Neural cell (in vitro differentiated cells): ENCODE results near the gene GRB14. TPM values are rescaled to one million over a fixed set of nuclear protein-coding genes. Genes with fewer than 3 reads are reported as not detected.

Experiments
- H2AFZ ChIP-seq: fragments of 200-600, 300-800 bp; sonication (generic), shearing (Covaris generic); 2 replicates; pipeline ENCODE4 v1.6.0; 2014; ENCODE audit warnings: low read depth, mild to moderate bottlenecking, antibody characterized with exemption, low read length, moderate library complexity
- H3F3A ChIP-seq: fragments of 200-600 bp; shearing (Covaris generic); 2 replicates; pipeline ENCODE4 v1.6.1; 2016; ENCODE audit warnings: mild to moderate bottlenecking, moderate library complexity, mixed read lengths, antibody characterized with exemption, low read length; ENCODE audit not compliant: insufficient read depth, poor library complexity, severe bottlenecking
- H3K27ac ChIP-seq: fragments of 200-600, 300-800 bp; sonication (generic), shearing (Covaris generic); 2 replicates; pipeline ENCODE4 v1.5.1; 2014; ENCODE audit warnings: mild to moderate bottlenecking, low read length, moderate library complexity
- H3K27me3 ChIP-seq: fragments of 300-800, 200-600 bp; sonication (generic), shearing (Covaris generic); 2 replicates; pipeline ENCODE4 v1.6.0; 2014; ENCODE audit warnings: mild to moderate bottlenecking, low read depth, low read length, moderate library complexity; ENCODE audit not compliant: insufficient read depth
- H3K36me3 ChIP-seq: fragments of 300-800, 200-600 bp; sonication (generic), shearing (Covaris generic); 2 replicates; pipeline ENCODE4 v1.5.1; 2014; ENCODE audit warnings: mild to moderate bottlenecking, antibody characterized with exemption, low read length, moderate library complexity; ENCODE audit not compliant: insufficient read depth
- H3K4me2 ChIP-seq: fragments of 300-800, 200-600 bp; sonication (generic), shearing (Covaris generic); 2 replicates; pipeline ENCODE4 v1.6.0; 2014; ENCODE audit warnings: mild to moderate bottlenecking, low read length
- H3K4me3 ChIP-seq: fragments of 300-800, 200-600 bp; sonication (generic), shearing (Covaris generic); 2 replicates; pipeline ENCODE4 v1.5.1; 2014; ENCODE audit warnings: mild to moderate bottlenecking, low read length, moderate library complexity
- H3K79me2 ChIP-seq: fragments of 200-600 bp; shearing (Covaris generic); replicated peaks from 2 replicates; pipeline ENCODE4 v1.6.0; 2014; ENCODE audit warnings: mild to moderate bottlenecking, low read length, moderate library complexity; ENCODE audit not compliant: insufficient read depth
- H3K9ac ChIP-seq: fragments of 300-800, 200-600 bp; sonication (generic), shearing (Covaris generic); 2 replicates; pipeline ENCODE4 v1.6.1; 2016; ENCODE audit warnings: mild to moderate bottlenecking, low read length, mixed read lengths
- H3K9me2 ChIP-seq: fragments of 200-600 bp; shearing (Covaris generic); 2 replicates; pipeline ENCODE4 v1.6.1; 2016; ENCODE audit warnings: mild to moderate bottlenecking, low read length, mixed read lengths; ENCODE audit not compliant: insufficient read depth
- H3K9me3 ChIP-seq: fragments of 200-600, 300-800 bp; sonication (generic), shearing (Covaris generic); 2 replicates; pipeline ENCODE4 v1.6.1; 2016; ENCODE audit warnings: mild to moderate bottlenecking, mixed run types, low read length, moderate library complexity, mixed read lengths
- H4K20me1 ChIP-seq: fragments of 200-600 bp; shearing (Covaris generic); 2 replicates; pipeline ENCODE4 v1.6.1; 2016; ENCODE audit warnings: mild to moderate bottlenecking, mixed run types; ENCODE audit not compliant: insufficient read depth
- EP300 ChIP-seq: fragments of 450-650 bp; conservative IDR thresholded peaks from 2 replicates; pipeline ENCODE4 v1.6.1; 2014; ENCODE audit warnings: antibody characterized with exemption, mild to moderate bottlenecking, moderate library complexity; ENCODE audit not compliant: poor library complexity, severe bottlenecking
- EZH2 ChIP-seq: fragments of 200-600, 300-800 bp; shearing (Covaris generic), sonication (generic); IDR thresholded peaks from 2 replicates; pipeline ENCODE4 v1.6.1; 2014; ENCODE audit warnings: antibody characterized with exemption, low read length, borderline replicate concordance, mild to moderate bottlenecking; ENCODE audit not compliant: insufficient read depth, poor library complexity, severe bottlenecking
- MXI1 ChIP-seq: fragments of 450-650 bp; conservative IDR thresholded peaks from 2 replicates; pipeline ENCODE4 v1.6.1; 2014; ENCODE audit warnings: antibody characterized with exemption, mild to moderate bottlenecking; ENCODE audit not compliant: poor library complexity, severe bottlenecking
- POLR2AphosphoS5 ChIP-seq: IDR thresholded peaks from 2 replicates; pipeline ENCODE4 v1.6.1; 2012
- RAD21 ChIP-seq: fragments of 450-650 bp; conservative IDR thresholded peaks from 2 replicates; pipeline ENCODE4 v1.6.1; 2014; ENCODE audit warnings: antibody characterized with exemption, mild to moderate bottlenecking, moderate library complexity
- REST ChIP-seq: IDR thresholded peaks from 2 replicates; pipeline ENCODE4 v1.6.1; 2012; ENCODE audit warnings: borderline replicate concordance
- SMC3 ChIP-seq: fragments of 450-650 bp; conservative IDR thresholded peaks from 2 replicates; pipeline ENCODE4 v1.6.1; 2014; ENCODE audit warnings: antibody characterized with exemption, mild to moderate bottlenecking, moderate library complexity; ENCODE audit not compliant: poor library complexity
- TAF1 ChIP-seq: IDR thresholded peaks from 2 replicates; pipeline ENCODE4 v1.6.1; 2012; ENCODE audit warnings: low read depth
- polyA plus RNA-seq: library from polyadenylated mRNA; depleted of rRNA; stranded (reverse); fragments of >200 nt; gene quantifications from 2 replicates; pipeline ENCODE4 v1.2.3, GENCODE V29; 2014
- TF ChIP-seq, protein P1 (sequence below): fragments of 450-650 bp; IDR thresholded peaks from 2 replicates; pipeline ENCODE4 v1.5.1; 2014; ENCODE audit warnings: antibody characterized with exemption, mild to moderate bottlenecking, moderate library complexity; ENCODE audit not compliant: poor library complexity, severe bottlenecking

GRB14 gene
- polyA plus RNA-seq, 1 donor from 2014 or later: 4.5 TPM

- no peaks in the 10 kb centered on the region for H3K9me2 ChIP-seq
- no peaks in the 10 kb centered on the region for H3F3A ChIP-seq
- no peak overlapping the region for H3K9ac ChIP-seq
- H3K4me3 ChIP-seq: no peak overlapping the region
- H3K9me3 ChIP-seq: no peaks in the 10 kb centered on the region
- no peaks in the 10 kb centered on the region for H3K27me3 ChIP-seq
- no peaks in the 10 kb centered on the region for H4K20me1 ChIP-seq
- H3K36me3 ChIP-seq: no peaks in the 10 kb centered on the region
- H3K4me2 ChIP-seq: no peak overlapping the region
- no peak overlapping the region for H3K27ac ChIP-seq
- no peak overlapping the region for H2AFZ ChIP-seq
- no peaks in the 10 kb centered on the region for H3K79me2 ChIP-seq
- no peak for TF ChIP-seq TAF1
- TF ChIP-seq EZH2: no peak
- no peak for TF ChIP-seq EP300
- no peak for TF ChIP-seq MXI1
Observed at GRCh38 chr2:164667566-164667965, 46.3 kb upstream of the GRB14 start.

GRCh38 chr2:164664070-164664469 is 42.8 kb upstream of the GRB14 start:
- no peaks in the 10 kb centered on the region for H3K27me3 ChIP-seq
- H3K79me2 ChIP-seq: no peaks in the 10 kb centered on the region
- H3F3A ChIP-seq: no peaks in the 10 kb centered on the region
- peak; percentile 85 for TF ChIP-seq REST
- peak; percentile 85 for TF ChIP-seq EP300
- peak; percentile 74 for TF ChIP-seq POLR2AphosphoS5
- no peak for TF ChIP-seq TAF1
- no peak for TF ChIP-seq SMC3
- no peak for TF ChIP-seq RAD21
- TF ChIP-seq EZH2: no peak
- TF ChIP-seq, protein P1, sequence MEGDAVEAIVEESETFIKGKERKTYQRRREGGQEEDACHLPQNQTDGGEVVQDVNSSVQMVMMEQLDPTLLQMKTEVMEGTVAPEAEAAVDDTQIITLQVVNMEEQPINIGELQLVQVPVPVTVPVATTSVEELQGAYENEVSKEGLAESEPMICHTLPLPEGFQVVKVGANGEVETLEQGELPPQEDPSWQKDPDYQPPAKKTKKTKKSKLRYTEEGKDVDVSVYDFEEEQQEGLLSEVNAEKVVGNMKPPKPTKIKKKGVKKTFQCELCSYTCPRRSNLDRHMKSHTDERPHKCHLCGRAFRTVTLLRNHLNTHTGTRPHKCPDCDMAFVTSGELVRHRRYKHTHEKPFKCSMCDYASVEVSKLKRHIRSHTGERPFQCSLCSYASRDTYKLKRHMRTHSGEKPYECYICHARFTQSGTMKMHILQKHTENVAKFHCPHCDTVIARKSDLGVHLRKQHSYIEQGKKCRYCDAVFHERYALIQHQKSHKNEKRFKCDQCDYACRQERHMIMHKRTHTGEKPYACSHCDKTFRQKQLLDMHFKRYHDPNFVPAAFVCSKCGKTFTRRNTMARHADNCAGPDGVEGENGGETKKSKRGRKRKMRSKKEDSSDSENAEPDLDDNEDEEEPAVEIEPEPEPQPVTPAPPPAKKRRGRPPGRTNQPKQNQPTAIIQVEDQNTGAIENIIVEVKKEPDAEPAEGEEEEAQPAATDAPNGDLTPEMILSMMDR: no peak
- no peak for TF ChIP-seq MXI1
- H3K27ac ChIP-seq: no peak overlapping the region
- no peak overlapping the region for H3K4me2 ChIP-seq
- no peaks in the 10 kb centered on the region for H3K9me2 ChIP-seq
- H3K9me3 ChIP-seq: no peaks in the 10 kb centered on the region
- no peak overlapping the region for H3K9ac ChIP-seq
- H3K4me3 ChIP-seq: no peak overlapping the region
- no peaks in the 10 kb centered on the region for H4K20me1 ChIP-seq
- no peaks in the 10 kb centered on the region for H3K36me3 ChIP-seq
- H2AFZ ChIP-seq: no peak overlapping the region
